Raji (cell line): ENCODE data around the gene PRRT3.
A peak's percentile ranks its signal among the peaks of the same experiment; 100 is the strongest.

Experiments
- POLR2A ChIP-seq: IDR thresholded peaks from 2 replicates; pipeline ENCODE4 v1.6.1; 2011; ENCODE audit warnings: low read depth, low read length, control low read depth; ENCODE audit not compliant: insufficient read depth

Gene PRRT3

GRCh38 chr3:9951962-9952805 is at the start of gene PRRT3:
TSS of gene PRRT3 (minus strand) at chr3:9952408. CDS start at chr3:9950115, 2,293 bp downstream.
- TF ChIP-seq POLR2A, result peak; percentile 57

- TF ChIP-seq POLR2A, result no peak
Observed at GRCh38 chr3:10000686-10001085, 48.5 kb upstream of the PRRT3 start.

- TF ChIP-seq POLR2A, result no peak
Observed at GRCh38 chr3:9994086-9994844, 42.1 kb upstream of the PRRT3 start.

- no peak for TF ChIP-seq POLR2A
Observed at GRCh38 chr3:9986230-9986725, 34.1 kb upstream of the PRRT3 start.

GRCh38 chr3:9980251-9980650 is 28.0 kb upstream of the PRRT3 start:
- TF ChIP-seq POLR2A, result no peak

- TF ChIP-seq POLR2A, result no peak
Observed at GRCh38 chr3:9978710-9979305, 26.6 kb upstream of the PRRT3 start.

GRCh38 chr3:9976721-9977709 is 24.8 kb upstream of the PRRT3 start:
- TF ChIP-seq POLR2A, result no peak

- TF ChIP-seq POLR2A, result no peak
Observed at GRCh38 chr3:9970020-9970652, 17.9 kb upstream of the PRRT3 start.

GRCh38 chr3:9969632-9970019 is 17.4 kb upstream of the PRRT3 start:
- TF ChIP-seq POLR2A, result no peak

- TF ChIP-seq POLR2A, result no peak
Observed at GRCh38 chr3:9966841-9967240, 14.6 kb upstream of the PRRT3 start.

GRCh38 chr3:9965200-9965875 is 13.1 kb upstream of the PRRT3 start:
- TF ChIP-seq POLR2A, result no peak

GRCh38 chr3:9957214-9957613 is 5.0 kb upstream of the PRRT3 start:
- no peak for TF ChIP-seq POLR2A

GRCh38 chr3:9955611-9956352 is 3.6 kb upstream of the PRRT3 start:
- no peak for TF ChIP-seq POLR2A
